SK-N-SH (cell line): Measurements from ENCODE around the gene LDAF1. TPM values are rescaled to one million over a fixed set of nuclear protein-coding genes. Genes with fewer than 3 reads are reported as not detected.

Experiments used
- CTCF ChIA-PET: fragments of 300-600, 350-600 bp; formaldehyde crosslinking; extraction: SDS; loops from one replicate; lab custom pipeline; 2021; lab: Yijun Ruan, JAX
- POLR2A ChIA-PET: fragments of 350-600 bp; sonication (Branson Sonifier 250); formaldehyde crosslinking; extraction: SDS; loops from one replicate; lab custom pipeline; 2020; ENCODE audit warnings: antibody characterized with exemption, inconsistent platforms; lab: Yijun Ruan, JAX
- DNase-seq: peaks from one replicate; pipeline ENCODE4 v3.0.0; 2012
- H2AFZ ChIP-seq: fragments of 200-600 bp; sonication (generic); 2 replicates; pipeline ENCODE4 v1.8.1; 2016; ENCODE audit warnings: antibody characterized with exemption, mild to moderate bottlenecking, low read depth
- H3F3A ChIP-seq: fragments of 200-600 bp; sonication (generic); replicated peaks from 2 replicates; pipeline ENCODE3; 2016; ENCODE audit warnings: antibody characterized with exemption, mild to moderate bottlenecking; ENCODE audit not compliant: insufficient read depth
- H3K27ac ChIP-seq, 2 experiments: fragments of 200-500 bp in 1 of 2; fragments of 200-600 bp in 1 of 2; sonication (Bioruptor generic) in 1 of 2; sonication (generic), shearing (Covaris generic) in 1 of 2; 2 replicates each; pipeline versions ENCODE4 v1.5.1 to v1.6.1; 2014 to 2016; ENCODE audit warnings: low read depth in 2 of 2, inconsistent platforms in 1 of 2, low read length in 1 of 2, mild to moderate bottlenecking in 1 of 2, mixed read lengths in 1 of 2
- H3K27me3 ChIP-seq: fragments of 200-600 bp; sonication (generic), shearing (Covaris generic); 2 replicates; pipeline ENCODE4 v1.6.1; 2016; ENCODE audit warnings: mixed run types; ENCODE audit not compliant: insufficient read depth
- H3K36me3 ChIP-seq, 2 experiments: fragments of 200-500 bp in 1 of 2; fragments of 200-600 bp in 1 of 2; sonication (Bioruptor generic) in 1 of 2; sonication (generic) in 1 of 2; replicated peaks in 1 of 2; 2 replicates each; pipeline versions ENCODE3 to v1.5.1; 2014 to 2016; ENCODE audit warnings: low read length in 1 of 2, mild to moderate bottlenecking in 1 of 2; ENCODE audit not compliant: insufficient read depth in 2 of 2, control insufficient read depth in 1 of 2
- H3K4me1 ChIP-seq, 2 experiments: fragments of 200-500 bp in 1 of 2; fragments of 200-600 bp in 1 of 2; sonication (Bioruptor generic) in 1 of 2; sonication (generic), shearing (Covaris generic) in 1 of 2; 2 replicates each; pipeline versions ENCODE4 v1.5.1 to v1.6.1; 2014 to 2016; ENCODE audit warnings: low read depth in 1 of 2, low read length in 1 of 2, mixed run types in 1 of 2; ENCODE audit not compliant: insufficient read depth in 2 of 2, control insufficient read depth in 1 of 2
- H3K4me2 ChIP-seq: fragments of 200-600 bp; sonication (generic), shearing (Covaris generic); 2 replicates; pipeline ENCODE4 v1.6.1; 2017; ENCODE audit warnings: mixed run types
- H3K4me3 ChIP-seq, 2 experiments: fragments of 200-500 bp in 1 of 2; fragments of 200-600 bp in 1 of 2; sonication (Bioruptor generic) in 1 of 2; sonication (generic), shearing (Covaris generic) in 1 of 2; 2 replicates each; pipeline versions ENCODE4 v1.5.1 to v1.8.1; 2014 to 2016; ENCODE audit warnings: low read depth in 2 of 2, inconsistent platforms in 1 of 2, low read length in 1 of 2, mild to moderate bottlenecking in 1 of 2, mixed read lengths in 1 of 2, moderate library complexity in 1 of 2
- H3K79me2 ChIP-seq: fragments of 200-600 bp; sonication (generic); 2 replicates; pipeline ENCODE4 v1.8.1; 2017; ENCODE audit warnings: mild to moderate bottlenecking; ENCODE audit not compliant: insufficient read depth
- H3K9ac ChIP-seq: fragments of 200-600 bp; sonication (generic); 2 replicates; pipeline ENCODE4 v1.6.1; 2017; ENCODE audit warnings: mixed run types
- H3K9me2 ChIP-seq: fragments of 200-600 bp; sonication (generic); 2 replicates; pipeline ENCODE4 v1.6.1; 2017; ENCODE audit warnings: mixed run types
- H3K9me3 ChIP-seq: fragments of 200-600 bp; sonication (generic); 2 replicates; pipeline ENCODE4 v1.6.1; 2017; ENCODE audit warnings: mixed run types, mild to moderate bottlenecking, moderate library complexity
- H4K20me1 ChIP-seq: fragments of 200-600 bp; sonication (generic); 2 replicates; pipeline ENCODE4 v1.6.1; 2017; ENCODE audit warnings: mild to moderate bottlenecking, mixed run types; ENCODE audit not compliant: insufficient read depth
- CHD2 ChIP-seq: fragments of 150-350 bp; IDR thresholded peaks from 2 replicates; pipeline ENCODE4 v1.6.1; 2018; ENCODE audit warnings: low read length; ENCODE audit not compliant: partially characterized antibody
- EP300 ChIP-seq, 2 experiments: IDR thresholded peaks; 2 replicates each; pipeline versions ENCODE4 v1.4.0 to v1.6.1; 2012; ENCODE audit warnings: borderline replicate concordance in 1 of 2, low read depth in 1 of 2, low read length in 1 of 2
- EZH2phosphoT487 ChIP-seq: fragments of 200-600 bp; sonication (generic); IDR thresholded peaks from 2 replicates; pipeline ENCODE4 v1.6.1; 2017; ENCODE audit warnings: low read depth, mixed run types, mild to moderate bottlenecking, antibody characterized with exemption, moderate library complexity, borderline replicate concordance
- FOSL2 ChIP-seq: IDR thresholded peaks from 2 replicates; pipeline ENCODE4 v1.4.0; 2012; ENCODE audit warnings: low read depth, mild to moderate bottlenecking, moderate library complexity, borderline replicate concordance
- FOXM1 ChIP-seq: IDR thresholded peaks from 2 replicates; pipeline ENCODE4 v1.4.0; 2012; ENCODE audit warnings: low read depth, mild to moderate bottlenecking
- GATA2 ChIP-seq: sonication (generic); formaldehyde crosslinking; IDR thresholded peaks from 2 replicates; pipeline ENCODE4 v1.5.0; 2020; ENCODE audit warnings: mild to moderate bottlenecking, missing genetic modification reagents
- MEF2A ChIP-seq: IDR thresholded peaks from 2 replicates; pipeline ENCODE4 v1.4.0; 2012; ENCODE audit warnings: low read depth, borderline replicate concordance
- MXI1 ChIP-seq: IDR thresholded peaks from 2 replicates; pipeline ENCODE4 v1.6.1; 2012; ENCODE audit warnings: mild to moderate bottlenecking, low read depth, low read length, improper control_type of control experiment
- NFIC ChIP-seq: IDR thresholded peaks from 2 replicates; pipeline ENCODE4 v1.4.0; 2012; ENCODE audit warnings: borderline replicate concordance
- NRF1 ChIP-seq: IDR thresholded peaks from 2 replicates; pipeline ENCODE4 v1.6.1; 2012; ENCODE audit warnings: low read depth, mild to moderate bottlenecking, low read length
- POLR2AphosphoS5 ChIP-seq: IDR thresholded peaks from 2 replicates; pipeline ENCODE4 v1.6.1; 2012; ENCODE audit warnings: low read depth, low read length
- RAD21 ChIP-seq: IDR thresholded peaks from 2 replicates; pipeline ENCODE4 v1.6.1; 2012; ENCODE audit warnings: mild to moderate bottlenecking, low read length
- RCOR1 ChIP-seq: fragments of 150-350 bp; IDR thresholded peaks from 2 replicates; pipeline ENCODE4 v1.6.1; 2017; ENCODE audit warnings: antibody characterized with exemption, low read length
- RXRA ChIP-seq: IDR thresholded peaks from 2 replicates; pipeline ENCODE4 v1.4.0; 2012; ENCODE audit warnings: low read depth, mild to moderate bottlenecking, borderline replicate concordance
- SMC3 ChIP-seq: IDR thresholded peaks from 2 replicates; pipeline ENCODE4 v1.6.1; 2012; ENCODE audit warnings: low read depth, low read length, improper control_type of control experiment
- TAF1 ChIP-seq: IDR thresholded peaks from 2 replicates; pipeline ENCODE4 v1.6.1; 2012; ENCODE audit warnings: low read depth, mild to moderate bottlenecking, low read length, moderate library complexity, borderline replicate concordance
- YY1 ChIP-seq: IDR thresholded peaks from 2 replicates; pipeline ENCODE4 v1.4.0; 2012; ENCODE audit warnings: low read depth, mild to moderate bottlenecking
- WGBS: methylation state at CpG from one replicate; pipeline ENCODE4 v1.1.6; 2017; ENCODE audit warnings: low lambda C conversion rate; 5-methylcytosine and 5-hydroxymethylcytosine counted together
- polyA plus RNA-seq, 3 experiments: library from polyadenylated mRNA; depleted of rRNA; stranded (reverse); fragments of >200 nt; gene quantifications; 2 replicates each; pipeline ENCODE4 v1.2.3, GENCODE V29; 2012
- TF ChIP-seq, protein P1 (sequence below): fragments of 150-350 bp; IDR thresholded peaks from 2 replicates; pipeline ENCODE4 v1.6.1; 2017; ENCODE audit warnings: antibody characterized with exemption, low read length, low read depth, borderline replicate concordance
- TF ChIP-seq, protein P2 (sequence below): IDR thresholded peaks from 2 replicates; pipeline ENCODE4 v1.4.0; 2012; ENCODE audit warnings: low read depth

LDAF1 gene
- polyA plus RNA-seq, 1 of the 3 experiments (the other 2 are of a cell fraction), result 10.0 TPM

DNA sequence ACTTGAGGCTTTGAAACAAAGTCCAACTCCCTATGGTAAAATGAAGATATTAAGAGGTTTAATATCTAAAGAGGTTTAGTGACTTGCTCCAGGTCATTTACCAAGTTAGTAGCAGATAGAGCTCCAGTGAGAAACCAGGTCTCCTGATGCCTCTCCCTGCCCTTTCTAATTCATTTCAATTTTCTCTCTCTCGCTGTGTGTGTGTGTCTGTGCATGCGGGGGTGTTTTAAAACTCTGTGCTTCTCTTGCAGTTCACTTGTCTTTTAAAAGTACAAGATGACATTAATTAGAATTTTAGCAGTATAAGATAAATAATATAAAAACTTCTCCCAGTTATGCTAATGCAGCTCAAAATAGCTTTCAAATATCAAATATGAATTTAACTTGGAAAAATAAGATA lies 61.1 kb downstream of the LDAF1 start:
- POLR2A ChIA-PET, result no interaction called here
- no peak for DNase-seq
- H3K79me2 ChIP-seq, result no peaks in the 10 kb centered on the region
- H3K4me3 ChIP-seq, result no peak overlapping the region
- no peaks in the 10 kb centered on the region for H3F3A ChIP-seq
- H3K27me3 ChIP-seq, result no peaks in the 10 kb centered on the region; the same call in 1 of the 2 replicates
- TF ChIP-seq FOSL2 (no peak), NFIC (no peak), EP300 (IDR thresholded peaks at IDR 0.05; ENCODE audit: borderline replicate concordance in 1 of 2, low read depth in 1 of 2, low read length in 1 of 2) (no peak), TAF1 (no peak), MEF2A (no peak), CHD2 (no peak), MXI1 (no peak), GATA2 (CRISPR knock-in tag) (no peak), YY1 (no peak), RCOR1 (no peak), EZH2phosphoT487 (no peak), POLR2AphosphoS5 (no peak), NRF1 (no peak), FOXM1 (no peak), RAD21 (no peak), SMC3 (no peak), RXRA (no peak)
- TF ChIP-seq, protein P1, sequence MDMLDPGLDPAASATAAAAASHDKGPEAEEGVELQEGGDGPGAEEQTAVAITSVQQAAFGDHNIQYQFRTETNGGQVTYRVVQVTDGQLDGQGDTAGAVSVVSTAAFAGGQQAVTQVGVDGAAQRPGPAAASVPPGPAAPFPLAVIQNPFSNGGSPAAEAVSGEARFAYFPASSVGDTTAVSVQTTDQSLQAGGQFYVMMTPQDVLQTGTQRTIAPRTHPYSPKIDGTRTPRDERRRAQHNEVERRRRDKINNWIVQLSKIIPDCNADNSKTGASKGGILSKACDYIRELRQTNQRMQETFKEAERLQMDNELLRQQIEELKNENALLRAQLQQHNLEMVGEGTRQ, result no peak
- TF ChIP-seq, protein P2, sequence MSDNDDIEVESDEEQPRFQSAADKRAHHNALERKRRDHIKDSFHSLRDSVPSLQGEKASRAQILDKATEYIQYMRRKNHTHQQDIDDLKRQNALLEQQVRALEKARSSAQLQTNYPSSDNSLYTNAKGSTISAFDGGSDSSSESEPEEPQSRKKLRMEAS, result no peak
- TF ChIP-seq, all 33 proteins: peak for 0
- CTCF ChIA-PET, result no interaction called here
- Histone ChIP-seq H3K4me2 (no peak overlapping the region), H3K36me3 (no peaks in the 10 kb centered on the region), H3K9ac (no peak overlapping the region), H2AFZ (no peak overlapping the region), H4K20me1 (no peaks in the 10 kb centered on the region), H3K27ac (no peak overlapping the region), H3K4me1 (no peaks in the 10 kb centered on the region), H3K9me3 (no peaks in the 10 kb centered on the region), H3K9me2 (no peaks in the 10 kb centered on the region)
- 87% methylated on average over 2 of the region's 2 CpGs for WGBS
